GM23248 (cell line): ENCODE results near the gene ZBTB18.

Experiments
- EZH2 ChIP-seq: fragments of 200-600 bp; sonication (generic); IDR thresholded peaks from 2 replicates; pipeline ENCODE4 v1.6.1; 2018; ENCODE audit warnings: antibody characterized with exemption, mild to moderate bottlenecking; ENCODE audit not compliant: insufficient read depth, poor library complexity, severe bottlenecking
- EZH2phosphoT487 ChIP-seq: fragments of 200-600 bp; sonication (generic); IDR thresholded peaks from 2 replicates; pipeline ENCODE4 v1.6.1; 2018; ENCODE audit warnings: antibody characterized with exemption, moderate library complexity, mild to moderate bottlenecking, low read depth; ENCODE audit not compliant: insufficient read depth

DNA sequence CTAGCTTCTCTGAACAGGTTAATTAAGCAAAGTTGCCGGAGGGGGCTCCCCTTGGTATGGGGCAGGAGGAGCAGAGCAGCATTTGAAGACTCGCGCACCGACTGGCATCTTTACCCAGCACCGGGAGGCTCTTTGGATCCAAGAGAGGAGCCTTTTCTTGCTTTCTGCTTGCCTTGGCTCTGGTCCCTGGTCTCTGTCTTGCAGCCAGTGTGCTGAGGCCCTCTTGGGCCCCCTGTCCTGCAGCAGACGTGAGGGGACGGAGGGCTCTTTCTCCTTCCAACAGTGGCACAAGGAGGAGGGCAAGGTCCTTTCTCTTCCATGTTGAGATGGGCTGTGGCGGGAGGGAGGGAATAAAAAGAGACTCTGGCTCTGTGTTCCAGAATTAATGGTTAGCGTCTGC, 45.6 kb downstream of the ZBTB18 start:
- TF ChIP-seq EZH2: no peak
- TF ChIP-seq EZH2phosphoT487: no peak
